Aorta (tissue), 5 donors: ENCODE measurements around the gene ZBTB7C. TPM values are rescaled to one million over a fixed set of nuclear protein-coding genes. Genes with fewer than 3 reads are reported as not detected.
"Not testable (repeated sequence)": the region's sequence is repeated elsewhere in the genome, so short reads cannot be mapped to it uniquely, and the experiment has no call there.

ENCODE experiments used
- ATAC-seq: fragments of 200-7000 bp; cut with Tn5 transposase; one replicate; pipeline ENCODE4 v1.9.1; 2022; ENCODE audit warnings: moderate library complexity; ENCODE audit not compliant: low FRiP score
- DNase-seq, 2 donors: peaks; one replicate each; pipeline ENCODE4 v3.0.0-alpha.2; 2020
- H3K27ac ChIP-seq, 2 donors: one replicate each; pipeline ENCODE4 v1.5.1; 2013; ENCODE audit warnings: low read length in 2 of 2, mild to moderate bottlenecking in 2 of 2, moderate library complexity in 2 of 2, control low read depth in 1 of 2, inconsistent platforms in 1 of 2, low read depth in 1 of 2
- H3K27me3 ChIP-seq, 2 donors: one replicate each; pipeline ENCODE4 v1.6.1; 2013; ENCODE audit warnings: control low read depth in 1 of 2, low read length in 1 of 2, mild to moderate bottlenecking in 1 of 2, moderate library complexity in 1 of 2; ENCODE audit not compliant: insufficient read depth in 2 of 2, control insufficient read depth in 1 of 2
- H3K36me3 ChIP-seq, 2 donors: one replicate each; pipeline ENCODE4 v1.6.1; 2013; ENCODE audit warnings: control low read depth in 1 of 2, low read length in 1 of 2, mild to moderate bottlenecking in 1 of 2; ENCODE audit not compliant: insufficient read depth in 2 of 2, control insufficient read depth in 1 of 2
- H3K4me1 ChIP-seq, 2 donors: one replicate each; pipeline ENCODE4 v1.6.1; 2013; ENCODE audit warnings: low read length in 2 of 2, control low read depth in 1 of 2, mild to moderate bottlenecking in 1 of 2, moderate library complexity in 1 of 2; ENCODE audit not compliant: insufficient read depth in 2 of 2, control insufficient read depth in 1 of 2
- H3K4me3 ChIP-seq, 2 donors: one replicate each; pipeline ENCODE4 v1.5.1; 2013; ENCODE audit warnings: low read length in 2 of 2, control low read depth in 1 of 2, mild to moderate bottlenecking in 1 of 2
- H3K9me3 ChIP-seq: one replicate; pipeline ENCODE4 v1.6.1; 2013; ENCODE audit warnings: mild to moderate bottlenecking, low read length; ENCODE audit not compliant: control insufficient read depth
- WGBS, 2 donors: extraction: QIAGEN DNeasy Blood & Tissue Kit; methylation state at CpG; one replicate each; pipeline ENCODE4 v1.1.7; 2013; 5-methylcytosine and 5-hydroxymethylcytosine counted together
- intact Hi-C, 2 donors: fragments of 100-400 bp; cut with DNase I; formaldehyde crosslinking; loops; one replicate each; pipeline versions ENCODE4 v1.14.2 to v1.15.0; 2022
- polyA plus RNA-seq, 2 donors: library from polyadenylated mRNA; stranded (reverse); fragments of 200-250 nt; gene quantifications; one replicate each; pipeline ENCODE4 v1.2.3, GENCODE V29; 2013
- total RNA-seq, 2 donors: library from RNA; stranded (reverse); fragmentation: NEBNext Ultra II Directional; extraction: Animal tissue kit (Norgen Biotek cat#: 25700); gene quantifications; one replicate each; pipeline ENCODE4 v1.2.1, GENCODE V29; 2021
- donor health status: healthy with polysubstance abuse.
- donor health status: Bipolar disorder and iron deficiency.
- donor health status: DM: no; HTN: no; CAD: no.
- donor health status: DM: no; HTN: no; CAD: no.
- donor health status: DM: yes; HTN: yes; CAD: no.

Gene ZBTB7C
- total and polyA plus RNA-seq, 4 donors, result 0.69 to 22.4 (median 10.0) TPM

DNA sequence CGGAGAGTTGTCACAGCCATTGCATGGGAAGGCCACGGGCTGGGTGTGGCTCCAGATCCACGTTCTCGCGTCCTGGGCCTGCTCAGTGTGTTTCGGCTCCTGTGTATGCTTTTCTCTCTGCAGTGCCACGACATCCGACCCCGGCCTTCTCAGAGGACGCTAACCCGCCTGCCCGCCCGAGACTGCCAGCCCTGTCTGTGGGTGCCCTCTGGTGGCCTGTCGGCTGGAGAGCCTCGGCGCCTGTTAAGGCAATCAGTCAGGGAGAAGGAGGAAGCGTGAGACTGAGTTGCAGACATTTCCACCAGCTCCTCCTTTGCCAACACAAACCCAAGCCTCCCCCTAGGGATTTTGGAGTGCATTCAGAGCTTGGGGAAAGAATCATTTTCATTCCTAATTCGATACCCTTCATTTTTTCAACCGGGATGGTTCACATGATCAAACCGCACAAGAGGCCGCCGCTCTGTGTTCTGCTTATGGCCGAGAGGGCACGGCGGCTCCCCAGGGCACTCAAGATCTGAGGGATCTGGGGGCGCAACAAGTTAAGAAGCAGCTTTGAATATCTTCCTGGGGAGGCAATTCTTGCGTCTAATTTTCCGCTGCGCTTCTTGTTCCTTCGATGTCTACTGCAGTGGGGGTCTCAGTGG lies 37.5 kb upstream of the ZBTB7C start:
- whole genome bisulfite sequencing, 2 donors, result 16 to 17% methylated on average over 30 of the region's 30 CpGs
- H3K27ac ChIP-seq, result no peak overlapping the region
- H3K27me3 ChIP-seq, result no peaks in the 10 kb centered on the region
- peak; percentile 93 for ATAC-seq
- no peaks in the 10 kb centered on the region for H3K9me3 ChIP-seq
- H3K4me1 ChIP-seq, result no peaks in the 10 kb centered on the region
- H3K4me3 ChIP-seq, result no peak overlapping the region
- H3K36me3 ChIP-seq, result no peaks in the 10 kb centered on the region
- DNase-seq, result peak; percentile 94 to 96
- intact Hi-C loops, result loop anchor here (1.0 to 10.0 kb wide), 6 partner anchors 34 to 415 kb away; partner anchors contain the start of gene ZBTB7C (in 1 of the 2)

DNA sequence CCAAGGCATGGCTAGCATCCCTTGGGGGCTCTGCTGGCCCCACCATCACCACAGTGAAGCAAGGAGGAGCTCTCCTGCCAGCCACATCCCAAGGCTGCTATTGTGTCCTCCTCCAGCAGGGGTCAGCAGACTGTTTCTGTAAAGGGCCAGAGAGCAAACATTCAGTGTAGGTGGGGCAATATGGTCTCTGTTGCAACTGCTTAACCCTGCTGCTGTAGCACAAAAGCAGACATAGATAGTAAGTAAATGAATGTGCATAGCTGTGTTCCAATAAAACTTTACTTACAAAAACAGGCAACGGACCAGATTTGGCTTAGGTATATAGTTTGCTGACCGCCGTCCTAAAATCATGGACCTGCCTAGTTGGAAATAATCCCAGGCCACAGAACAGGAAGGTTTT lies 36.4 kb upstream of the ZBTB7C start:
- Histone ChIP-seq H3K36me3 (no peaks in the 10 kb centered on the region), H3K27me3 (no peaks in the 10 kb centered on the region), H3K4me3 (no peak overlapping the region), H3K9me3 (no peaks in the 10 kb centered on the region), H3K27ac (no peak overlapping the region), H3K4me1 (no peaks in the 10 kb centered on the region)
- intact Hi-C loops, result loop anchor here (2.0 to 10.0 kb wide), 6 partner anchors 33 to 419 kb away; partner anchors contain the start of gene ZBTB7C (in 1 of the 2)
- WGBS, 2 donors, result 83 to 88% methylated on average over 3 of the region's 3 CpGs
- peak; percentile 71 for ATAC-seq
- peak; percentile 84 to 90 for DNase-seq

DNA sequence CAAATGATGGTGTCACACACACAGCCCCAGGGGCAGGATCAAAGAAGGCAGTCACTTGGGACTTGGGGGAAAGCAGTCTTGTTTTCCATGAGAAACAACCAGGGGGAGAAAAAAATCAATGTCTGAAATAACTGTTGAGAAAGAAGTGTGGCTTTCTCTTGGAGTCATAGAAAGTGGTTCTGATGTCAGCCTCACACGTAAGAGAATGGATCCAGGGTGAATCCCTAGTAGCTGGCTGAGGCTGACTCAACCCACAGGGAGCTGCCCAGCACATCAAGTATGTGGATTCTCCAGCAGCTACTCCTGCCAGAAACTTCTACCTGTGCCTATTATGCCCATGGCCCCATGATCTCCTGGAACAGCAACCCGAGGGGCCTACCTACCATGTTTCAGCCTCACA lies 33.6 kb upstream of the ZBTB7C start:
- Histone ChIP-seq H3K27ac (no peak overlapping the region), H3K36me3 (no peaks in the 10 kb centered on the region), H3K4me3 (no peak overlapping the region), H3K27me3 (no peaks in the 10 kb centered on the region), H3K4me1 (no peaks in the 10 kb centered on the region), H3K9me3 (no peaks in the 10 kb centered on the region)
- 57 to 74% methylated on average over 2 of the region's 2 CpGs for WGBS, 2 donors
- no peak for DNase-seq
- intact Hi-C loops, result loop anchor here (5.0 to 10.0 kb wide), 4 partner anchors 100 to 308 kb away; no protein-coding TSS in a partner anchor
- no peak for ATAC-seq

DNA sequence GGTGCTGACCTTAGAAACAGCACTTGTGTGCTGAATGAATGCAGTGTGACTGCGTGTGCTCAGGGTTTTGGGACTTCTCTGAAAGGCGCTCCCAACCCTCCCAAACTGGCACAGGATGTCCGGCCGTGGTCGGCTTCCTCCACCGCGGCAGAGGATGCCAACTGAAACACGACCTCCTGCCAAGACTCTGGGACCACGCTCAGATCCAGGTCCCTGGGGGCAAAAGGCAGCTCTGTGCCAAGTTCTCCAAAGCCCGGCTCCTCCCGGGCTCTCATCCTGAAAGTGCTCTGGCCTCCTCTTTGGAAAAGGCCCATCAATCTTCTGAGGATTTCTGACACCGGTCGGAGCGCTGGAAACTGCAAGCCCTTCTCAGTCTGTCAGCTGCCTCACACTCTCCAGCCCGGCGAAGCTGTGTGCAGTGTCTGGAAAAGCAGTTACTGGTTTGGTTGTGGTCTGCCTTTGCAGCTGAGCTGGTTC lies 32.3 kb upstream of the ZBTB7C start:
- 0 to 4% methylated on average over 16 of the region's 16 CpGs for WGBS, 2 donors

DNA sequence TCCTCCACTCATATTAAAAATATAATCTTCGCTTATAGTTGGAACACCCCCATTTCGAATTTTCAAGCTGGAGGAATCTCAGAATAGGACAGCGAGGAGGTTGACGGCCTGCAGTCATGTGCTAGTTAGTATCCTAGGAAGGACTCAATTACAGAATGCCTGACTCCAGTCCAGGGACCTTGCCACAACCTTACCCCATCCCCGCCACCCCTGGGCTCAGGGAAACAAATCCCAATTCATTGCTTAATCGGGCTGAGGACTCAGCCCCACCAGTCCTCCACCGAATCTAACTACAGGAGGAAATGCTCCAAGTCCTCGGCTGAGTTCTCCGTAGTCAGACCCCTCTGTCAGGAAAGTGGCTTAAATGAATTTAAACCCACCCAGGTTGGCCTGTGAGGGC lies 31.7 kb upstream of the ZBTB7C start:
- Histone ChIP-seq H3K4me3 (no peak overlapping the region), H3K36me3 (no peaks in the 10 kb centered on the region), H3K4me1 (no peaks in the 10 kb centered on the region), H3K9me3 (no peaks in the 10 kb centered on the region), H3K27ac (peak overlapping the region; percentile 9 to 61), H3K27me3 (no peaks in the 10 kb centered on the region)
- DNase-seq (no peak), ATAC-seq (peak; percentile 39)
- WGBS, 2 donors, result 16 to 24% methylated on average over 9 of the region's 9 CpGs
- intact Hi-C loops, result loop anchor here (5.0 to 10.0 kb wide), 4 partner anchors 99 to 306 kb away; no protein-coding TSS in a partner anchor

More for the DNA sequence above, 32.3 kb upstream of the ZBTB7C start:
- no peaks in the 10 kb centered on the region for H3K4me1 ChIP-seq
- H3K27me3 ChIP-seq, result no peaks in the 10 kb centered on the region
- peak overlapping the region in 1 of 2 donors; percentile 61 for H3K27ac ChIP-seq
- ATAC-seq, result peak; percentile 87
- DNase-seq, result peak; percentile 93 to 95
- no peaks in the 10 kb centered on the region for H3K36me3 ChIP-seq
- no peak overlapping the region for H3K4me3 ChIP-seq
- no peaks in the 10 kb centered on the region for H3K9me3 ChIP-seq
- intact Hi-C loops, result loop anchor here (5.0 to 10.0 kb wide), 4 partner anchors 99 to 307 kb away; no protein-coding TSS in a partner anchor

DNA sequence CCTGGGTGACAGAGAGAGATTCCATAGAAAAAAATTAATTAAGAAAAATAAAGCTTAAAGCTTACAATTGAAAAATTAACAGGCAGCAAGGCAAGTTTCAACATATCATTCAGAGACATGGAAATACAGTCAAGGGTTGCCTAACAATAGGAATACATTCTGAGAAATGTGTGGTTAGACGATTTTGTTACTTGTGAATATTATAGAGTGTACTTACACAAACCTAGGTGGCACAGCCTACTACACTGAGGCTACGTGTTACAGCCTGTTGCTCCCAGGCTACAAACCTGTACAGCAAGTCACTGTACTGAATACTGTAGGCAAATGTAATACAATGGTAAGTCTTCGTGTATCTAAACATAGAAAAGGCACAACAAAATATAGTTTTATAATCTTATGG lies 27.7 kb upstream of the ZBTB7C start:
- Histone ChIP-seq H3K4me1 (no peaks in the 10 kb centered on the region), H3K27me3 (no peaks in the 10 kb centered on the region), H3K4me3 (no peak overlapping the region), H3K36me3 (no peaks in the 10 kb centered on the region), H3K27ac (no peak overlapping the region), H3K9me3 (no peaks in the 10 kb centered on the region)
- 93 to 94% methylated on average over 3 of the region's 3 CpGs for WGBS, 2 donors
- no peak for ATAC-seq
- DNase-seq, result no peak
- intact Hi-C loops, result no loop called here

DNA sequence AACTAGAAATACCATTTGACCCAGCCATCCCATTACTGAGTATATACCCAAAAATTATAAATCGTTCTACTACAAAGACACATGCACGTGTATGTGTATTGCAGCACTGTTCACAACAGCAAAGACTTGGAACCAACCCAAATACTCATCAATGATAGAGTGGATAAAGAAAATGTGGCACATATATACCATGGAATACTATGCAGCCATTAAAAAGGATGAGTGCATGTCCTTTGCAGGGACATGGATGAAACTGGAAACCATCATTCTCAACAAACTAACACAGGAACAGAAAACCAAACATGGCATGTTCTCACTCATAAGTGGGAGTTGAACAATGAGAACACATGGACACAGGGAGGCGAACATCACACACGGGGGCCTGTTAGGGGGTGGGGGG lies 25.2 kb upstream of the ZBTB7C start:
- H3K4me3 ChIP-seq, DNase-seq, H3K36me3 ChIP-seq, ATAC-seq, H3K27ac ChIP-seq, H3K4me1 ChIP-seq, intact Hi-C loops, H3K9me3 ChIP-seq, H3K27me3 ChIP-seq: not testable (repeated sequence)
- WGBS, 2 donors, result 97 to 99% methylated on average over 4 of the region's 4 CpGs

DNA sequence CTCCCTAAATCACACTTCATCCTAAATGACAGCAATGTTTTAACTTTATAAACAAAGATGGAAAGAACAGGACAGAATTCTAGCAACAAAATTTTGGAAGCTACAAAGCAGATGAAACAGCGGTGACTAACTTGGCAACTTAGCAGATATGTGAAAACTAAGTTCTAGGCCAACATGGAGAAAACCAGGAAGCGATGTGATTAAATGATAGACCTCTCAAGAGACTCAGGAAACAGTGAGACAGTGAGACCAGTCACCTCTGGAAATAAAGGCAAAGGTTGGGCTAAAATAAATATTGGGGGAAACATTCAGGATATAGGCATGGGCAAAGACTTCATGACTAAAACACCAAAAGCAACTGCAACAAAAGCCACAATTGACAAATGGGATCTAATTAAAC lies 24.4 kb upstream of the ZBTB7C start:
- H3K36me3 ChIP-seq, result no peaks in the 10 kb centered on the region
- 96 to 100% methylated on average over 2 of the region's 2 CpGs for WGBS, 2 donors
- no peaks in the 10 kb centered on the region for H3K27me3 ChIP-seq
- H3K4me1 ChIP-seq, result no peaks in the 10 kb centered on the region
- no peaks in the 10 kb centered on the region for H3K9me3 ChIP-seq
- intact Hi-C loops, result no loop called here
- no peak for ATAC-seq
- DNase-seq, result no peak
- no peak overlapping the region for H3K4me3 ChIP-seq
- no peak overlapping the region for H3K27ac ChIP-seq

DNA sequence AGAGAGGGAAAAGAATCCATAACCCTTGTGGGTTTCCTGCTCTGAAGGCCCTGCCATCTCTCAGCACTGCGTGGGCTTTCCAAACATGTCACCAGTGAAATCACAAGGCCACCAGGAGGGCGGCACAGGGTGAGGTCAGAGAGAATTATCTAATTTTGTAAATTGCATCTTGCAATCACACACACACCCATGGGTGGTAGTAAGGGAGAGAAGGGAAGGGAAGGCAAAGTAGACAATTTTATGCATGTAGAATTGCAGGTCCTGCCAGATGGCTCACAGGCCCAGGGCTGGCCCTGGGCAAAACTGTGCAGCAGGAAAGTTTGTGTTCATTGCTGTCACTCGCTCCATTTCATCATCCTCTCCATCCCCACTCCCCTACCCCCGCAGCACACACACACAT lies 21.0 kb upstream of the ZBTB7C start:
- no peak overlapping the region for H3K27ac ChIP-seq

More for the DNA sequence above, 21.0 kb upstream of the ZBTB7C start:
- H3K27me3 ChIP-seq, result no peaks in the 10 kb centered on the region
- no peaks in the 10 kb centered on the region for H3K36me3 ChIP-seq
- 94 to 96% methylated on average over 4 of the region's 4 CpGs for WGBS, 2 donors
- H3K4me1 ChIP-seq, result no peaks in the 10 kb centered on the region
- ATAC-seq (no peak), DNase-seq (no peak)
- no peak overlapping the region for H3K4me3 ChIP-seq
- intact Hi-C loops, result no loop called here
- H3K9me3 ChIP-seq, result no peaks in the 10 kb centered on the region
